ENCODE results near the gene PRAC2. TPM values are rescaled to one million over a fixed set of nuclear protein-coding genes. Genes with fewer than 3 reads are reported as not detected.

Gene PRAC2
- total RNA-seq, 1 experiment from 2014 or later, result 0.59 TPM

Other genes starting within 250 kb of the PRAC2 start
- not detected in 2 replicates for gene HOXB1, start 192.2 kb upstream of the PRAC2 start, total RNA-seq (2014; rRNA removed; shearing (Covaris generic))
- 5.9 and 7.6 TPM in 2 replicates for gene HOXB2, start 178.1 kb upstream of the PRAC2 start, total RNA-seq (2014; rRNA removed; shearing (Covaris generic))
- 3.7 and 4.3 TPM in 2 replicates for gene HOXB4, start 144.8 kb upstream of the PRAC2 start, total RNA-seq (2014; rRNA removed; shearing (Covaris generic))
- gene HOXB3, start 132.9 kb upstream of the PRAC2 start, total RNA-seq (2014; rRNA removed; shearing (Covaris generic)), result 7.4 and 8.8 TPM in 2 replicates
- gene HOXB5, start 129.4 kb upstream of the PRAC2 start, total RNA-seq (2014; rRNA removed; shearing (Covaris generic)), result 0.51 and 0.61 TPM in 2 replicates
- 6.2 and 7.5 TPM in 2 replicates for gene HOXB6, start 118.2 kb upstream of the PRAC2 start, total RNA-seq (2014; rRNA removed; shearing (Covaris generic))
- gene HOXB7, start 112.2 kb upstream of the PRAC2 start, total RNA-seq (2014; rRNA removed; shearing (Covaris generic)), result 18.8 and 23.1 TPM in 2 replicates
- 0.13 and 0.38 TPM in 2 replicates for gene HOXB8, start 107.9 kb upstream of the PRAC2 start, total RNA-seq (2014; rRNA removed; shearing (Covaris generic))
- gene HOXB9, start 96.8 kb upstream of the PRAC2 start, total RNA-seq (2014; rRNA removed; shearing (Covaris generic)), result 2.5 and 4.0 TPM in 2 replicates
- not detected in 2 replicates for gene PRAC1, start 667 bp upstream of the PRAC2 start, total RNA-seq (2014; rRNA removed; shearing (Covaris generic))
- gene HOXB13, start 5.6 kb downstream of the PRAC2 start, total RNA-seq (2014; rRNA removed; shearing (Covaris generic)), result 8.3 and 9.2 TPM in 2 replicates
- 1.4 and 2.7 TPM in 2 replicates for gene TTLL6, start 94.0 kb downstream of the PRAC2 start, total RNA-seq (2014; rRNA removed; shearing (Covaris generic))
- 44.8 and 48.3 TPM in 2 replicates for gene CALCOCO2, start 107.8 kb downstream of the PRAC2 start, total RNA-seq (2014; rRNA removed; shearing (Covaris generic))
- 143 and 185 TPM in 2 replicates for gene ATP5MC1, start 169.6 kb downstream of the PRAC2 start, total RNA-seq (2014; rRNA removed; shearing (Covaris generic))
- 62.2 and 64.5 TPM in 2 replicates for gene UBE2Z, start 185.2 kb downstream of the PRAC2 start, total RNA-seq (2014; rRNA removed; shearing (Covaris generic))
- 135 and 141 TPM in 2 replicates for gene SNF8, start 221.7 kb downstream of the PRAC2 start, total RNA-seq (2014; rRNA removed; shearing (Covaris generic))
- gene GIP, start 245.4 kb downstream of the PRAC2 start, total RNA-seq (2014; rRNA removed; shearing (Covaris generic)), result 0.16 and 0.91 TPM in 2 replicates

Measured in SJCRH30 (cell line).